Astrocyte of the spinal cord (primary cell): ENCODE measurements around the gene DSTYK.

ENCODE experiments used
- DNase-seq: peaks from one replicate; pipeline ENCODE4 v3.0.0; 2011; ENCODE audit warnings: low read depth, low spot score
- H3K4me3 ChIP-seq: 2 replicates; pipeline ENCODE4 v1.5.1; 2011; ENCODE audit warnings: low read depth, mild to moderate bottlenecking, low read length, moderate library complexity
- in situ Hi-C: cut with HindIII; loops from 2 replicates; pipeline ENCODE4 v1.10.0; 2017; ENCODE audit warnings: low sequenced_read_pairs
- TF ChIP-seq, protein P1 (sequence below): IDR thresholded peaks from 2 replicates; pipeline ENCODE4 v1.5.1; 2012; ENCODE audit warnings: low read depth, mild to moderate bottlenecking, low read length, inconsistent platforms

DSTYK gene

DNA sequence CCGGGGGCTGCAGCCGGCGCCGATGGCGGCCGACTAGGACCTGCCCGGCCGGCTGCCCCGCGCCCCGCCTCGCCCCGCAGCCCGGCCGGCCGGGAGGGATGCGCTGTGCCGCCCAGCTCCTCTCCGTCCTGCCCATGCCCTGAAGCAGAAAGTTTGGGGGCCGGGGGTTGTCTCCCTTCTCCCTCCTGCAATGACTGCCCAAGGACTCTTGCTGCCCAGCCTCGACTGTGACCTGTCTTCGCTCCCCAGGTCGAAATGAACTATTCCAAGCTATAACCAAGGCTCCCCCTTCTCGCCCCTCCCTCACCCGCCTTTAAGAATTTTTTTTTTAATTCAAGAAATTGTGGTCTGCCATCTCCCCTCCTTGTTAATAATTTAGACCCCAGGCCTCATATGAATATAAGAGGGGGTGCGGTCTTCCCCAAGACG is 16.6 kb upstream of the DSTYK start:
- TF ChIP-seq, protein P1, sequence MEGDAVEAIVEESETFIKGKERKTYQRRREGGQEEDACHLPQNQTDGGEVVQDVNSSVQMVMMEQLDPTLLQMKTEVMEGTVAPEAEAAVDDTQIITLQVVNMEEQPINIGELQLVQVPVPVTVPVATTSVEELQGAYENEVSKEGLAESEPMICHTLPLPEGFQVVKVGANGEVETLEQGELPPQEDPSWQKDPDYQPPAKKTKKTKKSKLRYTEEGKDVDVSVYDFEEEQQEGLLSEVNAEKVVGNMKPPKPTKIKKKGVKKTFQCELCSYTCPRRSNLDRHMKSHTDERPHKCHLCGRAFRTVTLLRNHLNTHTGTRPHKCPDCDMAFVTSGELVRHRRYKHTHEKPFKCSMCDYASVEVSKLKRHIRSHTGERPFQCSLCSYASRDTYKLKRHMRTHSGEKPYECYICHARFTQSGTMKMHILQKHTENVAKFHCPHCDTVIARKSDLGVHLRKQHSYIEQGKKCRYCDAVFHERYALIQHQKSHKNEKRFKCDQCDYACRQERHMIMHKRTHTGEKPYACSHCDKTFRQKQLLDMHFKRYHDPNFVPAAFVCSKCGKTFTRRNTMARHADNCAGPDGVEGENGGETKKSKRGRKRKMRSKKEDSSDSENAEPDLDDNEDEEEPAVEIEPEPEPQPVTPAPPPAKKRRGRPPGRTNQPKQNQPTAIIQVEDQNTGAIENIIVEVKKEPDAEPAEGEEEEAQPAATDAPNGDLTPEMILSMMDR, result no peak
- in situ Hi-C loops, result no loop called here
- no peak for DNase-seq
- peak overlapping the region; percentile 66 for H3K4me3 ChIP-seq

GRCh38 chr1:205227584-205228013 is 16.1 kb upstream of the DSTYK start, which contains the start of gene TMCC2:
TMCC2 (plus strand) TSS chr1:205227946; CDS start chr1:205228565, 619 bp downstream.
- peak within 1 kb of the TSS; percentile 66 for H3K4me3 ChIP-seq
- TF ChIP-seq, protein P1, result no peak
- in situ Hi-C loops, result no loop called here
- DNase-seq, result peak; percentile 87

DNA sequence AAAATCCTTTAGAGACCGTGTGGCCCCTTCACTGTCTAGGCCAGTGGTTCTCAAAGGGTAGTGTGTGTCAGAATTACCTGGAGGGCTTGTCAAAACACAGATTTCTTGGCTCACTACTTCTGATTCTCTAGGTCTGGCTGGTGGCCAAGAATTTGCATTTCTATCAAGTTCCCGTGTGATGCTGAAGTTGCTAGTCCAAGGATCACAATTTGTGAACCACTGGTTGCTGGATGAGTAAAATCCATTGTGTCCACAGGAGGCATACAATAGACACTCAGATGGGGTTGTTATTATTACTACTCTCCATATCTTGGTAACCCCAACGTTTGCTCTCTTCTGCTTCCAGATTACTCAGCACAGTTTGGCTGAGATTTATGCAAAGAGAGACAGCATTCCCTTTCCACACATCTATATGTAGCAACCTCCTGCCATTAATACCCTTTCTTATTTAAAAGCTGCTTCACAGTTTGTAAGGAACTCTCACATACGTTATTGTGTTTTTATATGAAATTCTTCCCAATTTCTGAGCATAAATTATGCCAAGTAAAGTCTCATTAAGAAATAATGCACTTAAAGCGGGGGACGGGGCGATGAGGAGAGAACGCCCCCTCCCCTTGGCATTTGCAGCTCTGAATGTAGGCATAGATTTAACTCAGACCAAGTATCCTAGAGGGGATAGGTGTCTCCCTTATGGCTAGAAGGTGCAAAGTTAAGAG is 15.5 kb upstream of the DSTYK start:
- in situ Hi-C loops, result no loop called here
- TF ChIP-seq, protein P1, result no peak
- DNase-seq, result peak; percentile 41
- H3K4me3 ChIP-seq, result peak overlapping the region; percentile 66

GRCh38 chr1:205225901-205226765 is 14.6 kb upstream of the DSTYK start:
- DNase-seq, result peak; percentile 11
- TF ChIP-seq, protein P1, result no peak
- in situ Hi-C loops, result no loop called here
- no peak overlapping the region for H3K4me3 ChIP-seq

GRCh38 chr1:205224736-205225135 is 13.2 kb upstream of the DSTYK start:
- H3K4me3 ChIP-seq, result no peak overlapping the region
- in situ Hi-C loops, result no loop called here

DNA sequence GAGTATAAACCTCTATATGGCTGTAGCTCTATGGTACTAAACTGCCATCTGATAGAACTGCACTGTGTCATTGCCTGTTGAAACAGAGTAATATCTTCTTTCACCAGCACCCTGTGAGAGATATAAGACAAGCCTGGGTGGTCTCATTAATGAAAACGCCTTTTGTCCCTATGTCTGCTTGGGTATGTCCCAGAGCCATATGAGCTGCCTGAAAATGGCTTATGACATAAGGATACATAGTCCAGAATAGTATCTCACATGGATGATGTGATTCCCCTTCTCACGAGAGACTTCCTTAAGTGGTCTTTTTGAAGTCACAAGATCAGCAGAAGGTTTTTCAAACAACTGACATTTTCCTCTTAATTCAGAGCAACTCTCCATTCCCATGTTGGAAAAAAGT is 8.9 kb upstream of the DSTYK start:
- TF ChIP-seq, protein P1, result no peak
- no peak for DNase-seq
- in situ Hi-C loops, result no loop called here
- no peak overlapping the region for H3K4me3 ChIP-seq

More at GRCh38 chr1:205224736-205225135, 13.2 kb upstream of the DSTYK start:
- DNase-seq, result no peak
- TF ChIP-seq, protein P1, result no peak
